Measurements from ENCODE around the gene B3GALNT2. TPM values are rescaled to one million over a fixed set of nuclear protein-coding genes. Genes with fewer than 3 reads are reported as not detected.

B3GALNT2 gene
- total RNA-seq, 1 experiment from 2014 or later, result 35.5 TPM

GRCh38 chr1:235450433-235450832, 53.8 kb downstream of the B3GALNT2 start:
- H3K4me3 Mint-ChIP-seq (ENCODE audit: unreplicated experiment), result no peak overlapping the region
- POLR2A ChIA-PET, result no interaction called here
- no peaks in the 10 kb centered on the region for H3K36me3 ChIP-seq (ENCODE audit: control insufficient read depth, insufficient read depth, low read length)

GRCh38 chr1:235448616-235449015, 55.6 kb downstream of the B3GALNT2 start:
- Mint-ChIP-seq H3K27ac (ENCODE audit: unreplicated experiment) (no peak overlapping the region), H3K9me3 (ENCODE audit: unreplicated experiment) (no peaks in the 10 kb centered on the region), H3K27me3 (ENCODE audit: insufficient read depth, unreplicated experiment) (no peaks in the 10 kb centered on the region), H3K36me3 (ENCODE audit: insufficient read depth, unreplicated experiment) (peaks cover 56% of the 10 kb centered on the region), H3K4me3 (ENCODE audit: unreplicated experiment) (no peak overlapping the region), H3K4me1 (ENCODE audit: low read depth, unreplicated experiment) (no peaks in the 10 kb centered on the region)
- Histone ChIP-seq H3K36me3 (ENCODE audit: control insufficient read depth, insufficient read depth, low read length) (0 out of 2 replicates have a peak, but pooled peaks cover 3% of the 10 kb centered on the region), H3K4me1 (no peaks in the 10 kb centered on the region), H3K4me3 (ENCODE audit: low read depth, low read length) (no peak overlapping the region), H3K27me3 (replicated peaks; ENCODE audit: control insufficient read depth, insufficient read depth, low read length) (no peaks in the 10 kb centered on the region), H3K9me3 (no peaks in the 10 kb centered on the region)
- TF ChIP-seq CTCF (IDR thresholded peaks at IDR 0.05; ENCODE audit: insufficient read depth in 1 of 2, low read depth in 1 of 2, low read length in 1 of 2, severe bottlenecking in 1 of 2, unreplicated experiment in 1 of 2), result no peak
- POLR2A ChIA-PET, result interaction anchor here (0.5 to 0.6 kb wide), 2 partner anchors 10 to 119 kb away, joined by 3 read pairs; no protein-coding TSS in a partner anchor
- CTCF ChIA-PET, result no interaction called here
- no TSS peak for BruUV-seq (replicated peaks)
- intact Hi-C loops (cut with micrococcal nuclease; ENCODE audit: unreplicated experiment), result no loop called here
- no peak for DNase-seq

More at GRCh38 chr1:235450433-235450832, 53.8 kb downstream of the B3GALNT2 start:
- H3K4me3 ChIP-seq (ENCODE audit: low read depth, low read length), result no peak overlapping the region
- H3K27me3 ChIP-seq (replicated peaks; ENCODE audit: control insufficient read depth, insufficient read depth, low read length), result no peaks in the 10 kb centered on the region
- H3K27me3 Mint-ChIP-seq (ENCODE audit: insufficient read depth, unreplicated experiment), result no peaks in the 10 kb centered on the region
- H3K9me3 ChIP-seq, result no peaks in the 10 kb centered on the region
- H3K9me3 Mint-ChIP-seq (ENCODE audit: unreplicated experiment), result no peaks in the 10 kb centered on the region
- peaks cover 48% of the 10 kb centered on the region for H3K36me3 Mint-ChIP-seq (ENCODE audit: insufficient read depth, unreplicated experiment)
- CTCF ChIA-PET, result no interaction called here
- H3K4me1 ChIP-seq, result no peaks in the 10 kb centered on the region
- no peak for TF ChIP-seq CTCF (IDR thresholded peaks at IDR 0.05; ENCODE audit: insufficient read depth in 1 of 2, low read depth in 1 of 2, low read length in 1 of 2, severe bottlenecking in 1 of 2, unreplicated experiment in 1 of 2)
- H3K4me1 Mint-ChIP-seq (ENCODE audit: low read depth, unreplicated experiment), result no peaks in the 10 kb centered on the region
- no TSS peak for BruUV-seq (replicated peaks)
- no peak overlapping the region for H3K27ac Mint-ChIP-seq (ENCODE audit: unreplicated experiment)
- no peak for DNase-seq
- intact Hi-C loops (cut with micrococcal nuclease; ENCODE audit: unreplicated experiment), result no loop called here

- H3K27me3 Mint-ChIP-seq (ENCODE audit: insufficient read depth, unreplicated experiment), result no peaks in the 10 kb centered on the region
- peaks cover 4% of the 10 kb centered on the region for H3K36me3 ChIP-seq (ENCODE audit: control insufficient read depth, insufficient read depth, low read length)
- H3K9me3 ChIP-seq, result no peaks in the 10 kb centered on the region
- TF ChIP-seq CTCF (IDR thresholded peaks at IDR 0.05; ENCODE audit: insufficient read depth in 1 of 2, low read depth in 1 of 2, low read length in 1 of 2, severe bottlenecking in 1 of 2, unreplicated experiment in 1 of 2), result no peak
- no peak for DNase-seq
- H3K4me1 Mint-ChIP-seq (ENCODE audit: low read depth, unreplicated experiment), result no peaks in the 10 kb centered on the region
- no peaks in the 10 kb centered on the region for H3K9me3 Mint-ChIP-seq (ENCODE audit: unreplicated experiment)
- no peaks in the 10 kb centered on the region for H3K27me3 ChIP-seq (replicated peaks; ENCODE audit: control insufficient read depth, insufficient read depth, low read length)
- no TSS peak for BruUV-seq (replicated peaks)
- no peaks in the 10 kb centered on the region for H3K4me1 ChIP-seq
- no peak overlapping the region for H3K4me3 ChIP-seq (ENCODE audit: low read depth, low read length)
- H3K36me3 Mint-ChIP-seq (ENCODE audit: insufficient read depth, unreplicated experiment), result peaks cover 14% of the 10 kb centered on the region
- H3K4me3 Mint-ChIP-seq (ENCODE audit: unreplicated experiment), result no peak overlapping the region
- intact Hi-C loops (cut with micrococcal nuclease; ENCODE audit: unreplicated experiment), result no loop called here
- no peak overlapping the region for H3K27ac Mint-ChIP-seq (ENCODE audit: unreplicated experiment)
- CTCF ChIA-PET, result no interaction called here
- POLR2A ChIA-PET, result interaction anchor here (0.6 kb wide), 1 partner anchor 76 kb away, joined by 3 read pairs; the partner anchor contains the start of gene TBCE
Observed at GRCh38 chr1:235442788-235443429, 61.3 kb downstream of the B3GALNT2 start.

All from Caco-2 (cell line).